Measurements from ENCODE around the gene LPP. TPM values are rescaled to one million over a fixed set of nuclear protein-coding genes. Genes with fewer than 3 reads are reported as not detected.

The LPP gene
- total and polyA plus RNA-seq, 2 donors (not counting 1 experiment from before 2014, with no cell fraction given) = 7.6 to 81.7 TPM

DNA sequence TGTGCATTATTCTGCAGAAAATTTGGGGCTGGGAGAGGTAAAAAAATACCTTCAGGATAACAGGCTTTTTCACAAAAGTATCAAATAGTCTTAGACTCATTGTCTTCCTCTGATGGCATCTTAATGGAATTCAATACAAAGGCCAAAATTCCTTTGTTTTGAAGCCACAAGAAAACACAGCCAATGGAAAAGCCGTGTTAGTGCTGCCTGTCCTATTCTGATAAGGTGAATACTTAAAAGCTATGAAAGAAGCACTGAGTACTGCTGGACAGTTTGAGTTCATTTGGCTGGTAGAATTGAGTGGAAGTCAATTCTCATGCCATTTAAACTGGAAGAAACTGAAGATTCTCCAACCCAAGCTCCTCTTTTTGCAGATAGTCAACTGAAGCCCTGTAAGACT is 622.5 kb downstream of the LPP start:
- no peak overlapping the region for H3K27ac ChIP-seq (ENCODE audit: low read length in 2 of 2)
- no peak overlapping the region for H3K4me3 ChIP-seq (ENCODE audit: control extremely low read depth in 1 of 5, extremely low read depth in 1 of 5, insufficient read depth in 1 of 5, low read depth in 2 of 5, low read length in 4 of 5)
- H3K4me1 Mint-ChIP-seq = no peaks in the 10 kb centered on the region
- no peaks in the 10 kb centered on the region for H3K27me3 ChIP-seq (replicated peaks in 1 of 4; ENCODE audit: control extremely low read depth in 1 of 4, control insufficient read depth in 3 of 4, insufficient read depth in 4 of 4, low read length in 3 of 4)
- POLR2A ChIA-PET = interaction anchor here (0.5 kb wide), 1 partner anchor 1034 kb away, joined by 3 read pairs; no protein-coding TSS in a partner anchor
- H2AFZ ChIP-seq (ENCODE audit: insufficient read depth, low read depth, low read length, poor library complexity, severe bottlenecking) = no peak overlapping the region
- no peaks in the 10 kb centered on the region for H3K36me3 ChIP-seq (replicated peaks in 1 of 2; ENCODE audit: control extremely low read depth in 1 of 2, control insufficient read depth in 1 of 2, extremely low read depth in 1 of 2, insufficient read depth in 2 of 2, low read length in 1 of 2)
- H3K4me1 ChIP-seq (ENCODE audit: control insufficient read depth in 2 of 2, insufficient read depth in 2 of 2, low read length in 2 of 2) = no peaks in the 10 kb centered on the region
- CTCF ChIA-PET = no interaction called here
- H3K4me3 Mint-ChIP-seq = no peak overlapping the region
- no peaks in the 10 kb centered on the region for H3K27me3 Mint-ChIP-seq
- no peaks in the 10 kb centered on the region for H4K20me1 ChIP-seq (ENCODE audit: control insufficient read depth, insufficient read depth, low read length, poor library complexity, severe bottlenecking)
- H3K9ac ChIP-seq (ENCODE audit: low read length) = no peak overlapping the region
- H3K9me3 ChIP-seq (ENCODE audit: control extremely low read depth in 1 of 3, control insufficient read depth in 2 of 3, insufficient read depth in 1 of 3, low read length in 2 of 3) = no peaks in the 10 kb centered on the region
- DNase-seq (no peak), ATAC-seq (ENCODE audit: low read depth) (no peak)
- H3K9me3 Mint-ChIP-seq (ENCODE audit: insufficient read depth) = no peaks in the 10 kb centered on the region
- intact Hi-C loops (cut with micrococcal nuclease) = no loop called here
- H3K4me2 ChIP-seq (replicated peaks; ENCODE audit: low read depth, low read length, poor library complexity, severe bottlenecking) = no peak overlapping the region
- 100% methylated on average over 1 of the region's 1 CpG for WGBS (ENCODE audit: insufficient coverage)
- no peak overlapping the region for H3K27ac Mint-ChIP-seq
- H3K79me2 ChIP-seq (ENCODE audit: control insufficient read depth, insufficient read depth, low read length) = no peaks in the 10 kb centered on the region
- no peak for TF ChIP-seq EZH2 (IDR thresholded peaks at IDR 0.05; ENCODE audit: borderline replicate concordance, insufficient read depth, low read depth, low read length, poor library complexity, severe bottlenecking)
- TF ChIP-seq, protein P1, sequence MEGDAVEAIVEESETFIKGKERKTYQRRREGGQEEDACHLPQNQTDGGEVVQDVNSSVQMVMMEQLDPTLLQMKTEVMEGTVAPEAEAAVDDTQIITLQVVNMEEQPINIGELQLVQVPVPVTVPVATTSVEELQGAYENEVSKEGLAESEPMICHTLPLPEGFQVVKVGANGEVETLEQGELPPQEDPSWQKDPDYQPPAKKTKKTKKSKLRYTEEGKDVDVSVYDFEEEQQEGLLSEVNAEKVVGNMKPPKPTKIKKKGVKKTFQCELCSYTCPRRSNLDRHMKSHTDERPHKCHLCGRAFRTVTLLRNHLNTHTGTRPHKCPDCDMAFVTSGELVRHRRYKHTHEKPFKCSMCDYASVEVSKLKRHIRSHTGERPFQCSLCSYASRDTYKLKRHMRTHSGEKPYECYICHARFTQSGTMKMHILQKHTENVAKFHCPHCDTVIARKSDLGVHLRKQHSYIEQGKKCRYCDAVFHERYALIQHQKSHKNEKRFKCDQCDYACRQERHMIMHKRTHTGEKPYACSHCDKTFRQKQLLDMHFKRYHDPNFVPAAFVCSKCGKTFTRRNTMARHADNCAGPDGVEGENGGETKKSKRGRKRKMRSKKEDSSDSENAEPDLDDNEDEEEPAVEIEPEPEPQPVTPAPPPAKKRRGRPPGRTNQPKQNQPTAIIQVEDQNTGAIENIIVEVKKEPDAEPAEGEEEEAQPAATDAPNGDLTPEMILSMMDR (IDR thresholded peaks at IDR 0.05) = no peak

DNA sequence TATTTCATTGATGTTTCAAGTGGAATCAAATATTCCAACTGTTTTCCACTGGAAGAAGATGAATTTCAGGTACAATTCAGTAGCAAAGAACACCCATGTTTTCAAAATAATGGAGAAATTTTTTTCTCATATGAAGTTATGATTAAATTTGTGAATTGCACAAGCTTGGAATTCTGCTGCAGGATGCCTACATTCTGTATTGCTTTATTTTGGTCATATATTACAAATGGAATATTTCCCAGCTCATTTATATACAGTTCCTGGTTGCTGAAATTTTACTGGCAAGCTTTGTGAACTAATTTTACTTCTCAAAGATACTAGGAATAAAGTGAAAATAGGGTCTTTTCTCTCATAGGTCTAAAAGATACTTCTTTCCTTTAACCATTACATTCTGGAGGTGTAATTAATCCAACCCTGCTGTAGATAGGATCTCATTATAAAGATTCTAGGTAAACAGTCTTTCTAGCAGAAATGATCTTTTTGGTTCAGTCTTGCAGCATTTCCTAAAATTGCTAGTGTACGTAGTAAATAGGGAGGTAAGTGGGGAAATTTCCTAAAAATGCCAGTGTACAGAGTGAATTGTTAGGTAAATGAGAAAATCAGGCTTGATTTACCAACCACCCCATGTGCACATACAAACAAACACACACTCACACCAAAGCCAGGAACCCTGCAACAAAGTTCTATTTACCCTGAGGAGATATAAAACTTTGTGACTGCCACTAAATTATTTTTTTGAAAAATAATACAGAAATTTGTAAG is 624.3 kb downstream of the LPP start:
- Histone ChIP-seq H3K27ac (ENCODE audit: low read length in 2 of 2) (no peak overlapping the region), H2AFZ (ENCODE audit: insufficient read depth, low read depth, low read length, poor library complexity, severe bottlenecking) (no peak overlapping the region), H4K20me1 (ENCODE audit: control insufficient read depth, insufficient read depth, low read length, poor library complexity, severe bottlenecking) (no peaks in the 10 kb centered on the region), H3K79me2 (ENCODE audit: control insufficient read depth, insufficient read depth, low read length) (no peaks in the 10 kb centered on the region), H3K9ac (ENCODE audit: low read length) (no peak overlapping the region), H3K4me3 (ENCODE audit: control extremely low read depth in 1 of 5, extremely low read depth in 1 of 5, insufficient read depth in 1 of 5, low read depth in 2 of 5, low read length in 4 of 5) (no peak overlapping the region), H3K27me3 (replicated peaks in 1 of 4; ENCODE audit: control extremely low read depth in 1 of 4, control insufficient read depth in 3 of 4, insufficient read depth in 4 of 4, low read length in 3 of 4) (no peaks in the 10 kb centered on the region), H3K4me1 (ENCODE audit: control insufficient read depth in 2 of 2, insufficient read depth in 2 of 2, low read length in 2 of 2) (no peaks in the 10 kb centered on the region), H3K9me3 (ENCODE audit: control extremely low read depth in 1 of 3, control insufficient read depth in 2 of 3, insufficient read depth in 1 of 3, low read length in 2 of 3) (no peaks in the 10 kb centered on the region), H3K36me3 (replicated peaks in 1 of 2; ENCODE audit: control extremely low read depth in 1 of 2, control insufficient read depth in 1 of 2, extremely low read depth in 1 of 2, insufficient read depth in 2 of 2, low read length in 1 of 2) (no peaks in the 10 kb centered on the region), H3K4me2 (replicated peaks; ENCODE audit: low read depth, low read length, poor library complexity, severe bottlenecking) (no peak overlapping the region)
- intact Hi-C loops (cut with micrococcal nuclease) = no loop called here
- Mint-ChIP-seq H3K4me1 (no peaks in the 10 kb centered on the region), H3K27me3 (no peaks in the 10 kb centered on the region), H3K4me3 (no peak overlapping the region), H3K9me3 (ENCODE audit: insufficient read depth) (no peaks in the 10 kb centered on the region), H3K27ac (no peak overlapping the region)
- ATAC-seq (ENCODE audit: low read depth) = no peak
- ChIA-PET POLR2A (no interaction called here), CTCF (no interaction called here)
- TF ChIP-seq, protein P1 (IDR thresholded peaks at IDR 0.05) = no peak
- TF ChIP-seq EZH2 (IDR thresholded peaks at IDR 0.05; ENCODE audit: borderline replicate concordance, insufficient read depth, low read depth, low read length, poor library complexity, severe bottlenecking) = no peak
- DNase-seq = no peak
- WGBS (ENCODE audit: insufficient coverage) = no CpG with 5 or more reads among the region's 1 CpG
